H1 (cell line): ENCODE data around the gene KIR3DL1. TPM values are rescaled to one million over a fixed set of nuclear protein-coding genes. Genes with fewer than 3 reads are reported as not detected.

Experiments used
- CTCF ChIA-PET: fragments of 300-600 bp; sonication (Branson Sonifier 250); formaldehyde crosslinking; loops from one replicate; lab custom pipeline; 2021; ENCODE audit not compliant: partially characterized antibody; lab: Charles Lee
- POLR2A ChIA-PET: fragments of 300-600 bp; sonication (Branson Sonifier 250); formaldehyde crosslinking; loops from one replicate; lab custom pipeline; 2021; ENCODE audit warnings: inconsistent platforms; ENCODE audit not compliant: partially characterized antibody; lab: Charles Lee
- DNase-seq, 2 experiments: peaks; one replicate each; pipeline versions ENCODE4 v3.0.0 to v3.0.0-alpha.2; 2010 to 2022; ENCODE audit warnings: low spot score in 2 of 2, low read depth in 1 of 2, mixed read lengths in 1 of 2
- FAIRE-seq: peaks from 2 replicates; lab custom pipeline; 2011; peaks lifted over from hg19 to GRCh38; lab: Jason Lieb, UNC
- H2AFZ ChIP-seq: 2 replicates; pipeline ENCODE4 v1.8.1; 2012; ENCODE audit warnings: low read length, inconsistent platforms
- H2AK5ac ChIP-seq: 2 replicates; pipeline ENCODE4 v1.6.1; 2013; ENCODE audit warnings: low read depth, low read length
- H2BK120ac ChIP-seq: replicated peaks from 2 replicates; pipeline ENCODE3; 2013; ENCODE audit warnings: low read depth, low read length, inconsistent platforms
- H2BK12ac ChIP-seq: 2 replicates; pipeline ENCODE4 v1.6.1; 2013; ENCODE audit warnings: low read depth, low read length
- H2BK15ac ChIP-seq: 2 replicates; pipeline ENCODE4 v1.6.1; 2013; ENCODE audit warnings: low read length
- H2BK20ac ChIP-seq: 2 replicates; pipeline ENCODE4 v1.6.1; 2013; ENCODE audit warnings: low read length
- H2BK5ac ChIP-seq: 2 replicates; pipeline ENCODE4 v1.6.1; 2013; ENCODE audit warnings: low read depth, low read length
- H3K14ac ChIP-seq: 2 replicates; pipeline ENCODE4 v1.6.1; 2013; ENCODE audit warnings: inconsistent platforms; ENCODE audit not compliant: insufficient read length
- H3K18ac ChIP-seq: 2 replicates; pipeline ENCODE4 v1.6.1; 2013; ENCODE audit warnings: low read length; ENCODE audit errors: extremely low read depth
- H3K23ac ChIP-seq: 2 replicates; pipeline ENCODE4 v1.6.1; 2013; ENCODE audit warnings: inconsistent platforms; ENCODE audit not compliant: insufficient read length
- H3K23me2 ChIP-seq: 2 replicates; pipeline ENCODE4 v1.6.1; 2013; ENCODE audit warnings: low read depth, low read length
- H3K27ac ChIP-seq: 2 replicates; pipeline ENCODE4 v1.6.1; 2011; ENCODE audit warnings: low read depth, low read length, inconsistent platforms
- H3K27me3 ChIP-seq, 4 experiments: replicated peaks in 1 of 4; 1 replicate in 1 of 4; 2 replicates in 3 of 4; pipeline versions ENCODE4 v1.6.1 to v1.8.1; 2011 to 2013; ENCODE audit warnings: low read length in 3 of 4, mild to moderate bottlenecking in 3 of 4, inconsistent platforms in 2 of 4, mixed read lengths in 2 of 4, moderate library complexity in 1 of 4; ENCODE audit not compliant: control insufficient read depth in 3 of 4, insufficient read depth in 3 of 4; ENCODE audit errors: extremely low read depth in 1 of 4
- H3K36me3 ChIP-seq, 4 experiments: 2 replicates each; pipeline versions ENCODE4 v1.6.1 to v1.8.1; 2011 to 2013; ENCODE audit warnings: mild to moderate bottlenecking in 4 of 4, low read length in 3 of 4, moderate library complexity in 2 of 4, control low read depth in 1 of 4, inconsistent platforms in 1 of 4; ENCODE audit not compliant: insufficient read depth in 4 of 4, control insufficient read depth in 2 of 4
- H3K4ac ChIP-seq: replicated peaks from 2 replicates; pipeline ENCODE3; 2013; ENCODE audit warnings: low read length, low read depth, mixed read lengths, inconsistent platforms; ENCODE audit not compliant: insufficient read length
- H3K4me1 ChIP-seq, 4 experiments: replicated peaks in 1 of 4; 1 replicate in 1 of 4; 2 replicates in 3 of 4; pipeline versions ENCODE4 v1.6.1 to v1.8.1; 2011 to 2013; ENCODE audit warnings: low read length in 3 of 4, inconsistent platforms in 2 of 4, mixed read lengths in 1 of 4; ENCODE audit not compliant: insufficient read depth in 4 of 4, control insufficient read depth in 3 of 4
- H3K4me2 ChIP-seq, 2 experiments: 2 replicates each; pipeline versions ENCODE4 v1.6.1 to v1.8.1; 2011 to 2013; ENCODE audit warnings: low read depth in 2 of 2, low read length in 2 of 2, control low read depth in 1 of 2, inconsistent platforms in 1 of 2, mild to moderate bottlenecking in 1 of 2; ENCODE audit not compliant: insufficient read depth in 1 of 2
- H3K4me3 ChIP-seq, 4 experiments: fragments of 200-600, 300-600 bp in 1 of 4; sonication (generic), shearing (Covaris generic), sonication (Bioruptor Twin) in 1 of 4; 2 replicates each; pipeline versions ENCODE4 v1.5.1 to v1.8.1; 2011 to 2016; ENCODE audit warnings: low read length in 4 of 4, low read depth in 3 of 4, control low read depth in 2 of 4, inconsistent platforms in 2 of 4, mild to moderate bottlenecking in 2 of 4, mixed read lengths in 1 of 4, moderate library complexity in 1 of 4; ENCODE audit not compliant: insufficient read depth in 2 of 4; ENCODE audit errors: extremely low read depth in 1 of 4
- H3K56ac ChIP-seq: replicated peaks from 2 replicates; pipeline ENCODE3; 2013; ENCODE audit warnings: low read depth, mild to moderate bottlenecking, mixed read lengths, low read length, inconsistent platforms; ENCODE audit not compliant: insufficient read length
- H3K79me1 ChIP-seq: 2 replicates; pipeline ENCODE4 v1.6.1; 2013; ENCODE audit warnings: low read depth, low read length, control low read depth
- H3K79me2 ChIP-seq, 2 experiments: 2 replicates each; pipeline versions ENCODE4 v1.6.1 to v1.8.1; 2012 to 2013; ENCODE audit warnings: low read length in 2 of 2, mild to moderate bottlenecking in 2 of 2, inconsistent platforms in 1 of 2; ENCODE audit not compliant: insufficient read depth in 2 of 2, control insufficient read depth in 1 of 2
- H3K9ac ChIP-seq, 4 experiments: replicated peaks in 1 of 4; 1 replicate in 1 of 4; 2 replicates in 3 of 4; pipeline versions ENCODE4 v1.6.1 to v1.8.1; 2011 to 2013; ENCODE audit warnings: low read depth in 3 of 4, low read length in 3 of 4, control low read depth in 2 of 4, mild to moderate bottlenecking in 2 of 4, moderate library complexity in 2 of 4, inconsistent platforms in 1 of 4; ENCODE audit errors: extremely low read depth in 1 of 4
- H3K9me3 ChIP-seq, 2 experiments: 2 replicates each; pipeline versions ENCODE4 v1.6.1 to v1.8.1; 2012 to 2013; ENCODE audit warnings: mild to moderate bottlenecking in 2 of 2, moderate library complexity in 2 of 2, control low read depth in 1 of 2, inconsistent platforms in 1 of 2, low read depth in 1 of 2, low read length in 1 of 2, mixed read lengths in 1 of 2; ENCODE audit not compliant: insufficient read depth in 2 of 2
- H4K20me1 ChIP-seq, 2 experiments: replicated peaks in 1 of 2; 2 replicates each; pipeline versions ENCODE3 to v1.8.1; 2011 to 2013; ENCODE audit warnings: inconsistent platforms in 2 of 2, low read length in 2 of 2, mild to moderate bottlenecking in 1 of 2; ENCODE audit not compliant: insufficient read depth in 2 of 2, control insufficient read depth in 1 of 2
- H4K5ac ChIP-seq: 2 replicates; pipeline ENCODE4 v1.6.1; 2013; ENCODE audit warnings: low read length, low read depth, mixed read lengths, inconsistent platforms; ENCODE audit not compliant: insufficient read length
- H4K8ac ChIP-seq: 2 replicates; pipeline ENCODE4 v1.8.0; 2013; ENCODE audit warnings: mild to moderate bottlenecking, moderate library complexity, low read length, inconsistent platforms; ENCODE audit not compliant: insufficient read depth; ENCODE audit errors: extremely low read depth
- H4K91ac ChIP-seq: replicated peaks from 2 replicates; pipeline ENCODE3; 2013; ENCODE audit warnings: low read length, mixed read lengths, inconsistent platforms; ENCODE audit not compliant: insufficient read length
- SIRT6 ChIP-seq: IDR thresholded peaks from one replicate; pipeline ENCODE4 v1.7.1; 2012; ENCODE audit warnings: low read length, inconsistent platforms
- WGBS, 2 experiments: shearing (Covaris generic) in 1 of 2; methylation state at CpG; one replicate each; pipeline versions ENCODE4 v1.1.6 to v1.1.7; 2013 to 2015; ENCODE audit warnings: low lambda C conversion rate in 2 of 2, mixed read lengths in 2 of 2, inconsistent platforms in 1 of 2, low coverage in 1 of 2, missing lambda C conversion rate in 1 of 2; ENCODE audit not compliant: insufficient replicate concordance in 2 of 2, insufficient coverage in 1 of 2, insufficient read length in 1 of 2; ENCODE audit errors: extremely low coverage in 1 of 2, missing lambda C conversion rate in 1 of 2; 5-methylcytosine and 5-hydroxymethylcytosine counted together
- polyA plus RNA-seq, 7 experiments: library from polyadenylated mRNA; depleted of rRNA in 3 of 7; stranded (reverse) in 5 of 7; unstranded in 2 of 7; fragments of >200 nt in 5 of 7; fragments of 200-250 nt in 2 of 7; gene quantifications; 1 replicate in 5 of 7; 2 replicates in 1 of 7; 4 replicates in 1 of 7; pipeline versions ENCODE4 v1.2.1 to v1.2.3, GENCODE V29; 2011 to 2013; ENCODE audit warnings: missing spikeins in 2 of 7, mixed read lengths in 2 of 7
- total RNA-seq: library from RNA; stranded (reverse); fragmentation: NEBNext Ultra II Directional; extraction: Animal tissue kit (Norgen Biotek cat#: 25700); gene quantifications from 2 replicates; pipeline ENCODE4 v1.2.1, GENCODE V29; 2021

The KIR3DL1 gene
- total and polyA plus RNA-seq, 2 of the 8 experiments (the other 6 are each of a cell fraction or from before 2014, with no cell fraction given), result not detected

- Histone ChIP-seq H2BK5ac (no peak overlapping the region), H3K23me2 (no peaks in the 10 kb centered on the region), H4K20me1 (no peaks in the 10 kb centered on the region), H3K27ac (no peak overlapping the region), H3K79me2 (no peaks in the 10 kb centered on the region), H3K27me3 (no peaks in the 10 kb centered on the region), H4K8ac (no peak overlapping the region), H4K5ac (no peak overlapping the region), H3K4ac (no peak overlapping the region), H2AFZ (no peak overlapping the region), H3K23ac (no peak overlapping the region), H4K91ac (no peak overlapping the region), H3K18ac (no peak overlapping the region), H3K4me2 (no peak overlapping the region), H2BK12ac (no peak overlapping the region), H3K79me1 (no peaks in the 10 kb centered on the region), H3K4me3 (no peak overlapping the region), H3K56ac (no peak overlapping the region), H3K4me1 (no peaks in the 10 kb centered on the region), H3K14ac (no peak overlapping the region), H2BK15ac (no peak overlapping the region), H2BK120ac (no peak overlapping the region), H3K9me3 (peaks cover 0 to 10% of the 10 kb centered on the region in 2 experiments; a peak in 3 of 4 replicates), H3K9ac (no peak overlapping the region), H2AK5ac (no peak overlapping the region), H3K36me3 (no peaks in the 10 kb centered on the region), H2BK20ac (no peak overlapping the region)
- DNase-seq (no peak), FAIRE-seq (no peak)
- no peak for TF ChIP-seq SIRT6
- POLR2A ChIA-PET, result interaction anchor here (0.6 kb wide), 1 partner anchor 76 kb away, joined by 6 read pairs; no protein-coding TSS in a partner anchor
- 68% methylated on average over 3 of the region's 3 CpGs; no CpG with 5 or more reads in 1 of the 2 experiments for WGBS, 2 experiments
- CTCF ChIA-PET, result interaction anchor here (0.6 to 1.3 kb wide), 2 partner anchors 13 to 20 kb away, joined by 3 read pairs; no protein-coding TSS in a partner anchor
These were observed 55.4 kb downstream of the KIR3DL1 start for GRCh38 chr19:54871696-54872095.
